Naive thymus-derived CD8-positive, alpha-beta T cell (primary cell): ENCODE measurements around the gene C9orf78. TPM values are rescaled to one million over a fixed set of nuclear protein-coding genes. Genes with fewer than 3 reads are reported as not detected.

ENCODE experiments used
- ATAC-seq, 2 donors: fragments of 150-1000 bp; cut with Tn5 transposase in 1 of 2; sonication (Bioruptor Pico), chemical (Tn5 transposase) in 1 of 2; 1 replicate in 1 of 2; 2 replicates in 1 of 2; pipeline ENCODE4 v1.10.0; 2021; ENCODE audit warnings: mild to moderate bottlenecking in 2 of 2, moderate library complexity in 2 of 2
- POLR2A ChIA-PET: fragments of 350-600 bp; sonication (Branson Sonifier 250); formaldehyde crosslinking; loops from one replicate; lab custom pipeline; 2021; ENCODE audit warnings: antibody characterized with exemption; lab: Charles Lee
- DNase-seq, 10 donors: peaks; one replicate each; pipeline versions ENCODE4 v3.0.0 to v3.0.0-alpha.2; 2020 to 2022
- H3K27ac Mint-ChIP-seq, 10 donors: one replicate each; pipeline ENCODE4 v1.8.0; 2020 to 2022; ENCODE audit warnings: mild to moderate bottlenecking in 10 of 10, mixed read lengths in 10 of 10, moderate library complexity in 4 of 10, inconsistent platforms in 1 of 10
- H3K27me3 Mint-ChIP-seq, 5 donors: one replicate each; pipeline ENCODE4 v1.8.0; 2021 to 2022; ENCODE audit warnings: mixed read lengths in 5 of 5
- H3K36me3 Mint-ChIP-seq, 3 donors: one replicate each; pipeline ENCODE4 v1.8.0; 2020 to 2022; ENCODE audit warnings: mixed read lengths in 3 of 3, mild to moderate bottlenecking in 2 of 3, inconsistent platforms in 1 of 3
- H3K4me1 Mint-ChIP-seq, 4 donors: one replicate each; pipeline ENCODE4 v1.8.0; 2021 to 2022; ENCODE audit warnings: mixed read lengths in 4 of 4
- H3K4me3 Mint-ChIP-seq, 10 donors: one replicate each; pipeline ENCODE4 v1.8.0; 2020 to 2022; ENCODE audit warnings: mild to moderate bottlenecking in 10 of 10, mixed read lengths in 10 of 10, moderate library complexity in 6 of 10, inconsistent platforms in 1 of 10
- H3K9me3 Mint-ChIP-seq, 9 donors: one replicate each; pipeline ENCODE4 v1.8.0; 2020 to 2022; ENCODE audit warnings: mixed read lengths in 9 of 9, mild to moderate bottlenecking in 3 of 9, inconsistent platforms in 1 of 9, moderate library complexity in 1 of 9
- microRNA-seq: library from miRNA; unstranded; fragments of <30 nt; microRNA quantifications from one replicate; pipeline ENCODE4 v1.2.0, GENCODE V29; 2022; ENCODE audit warnings: borderline microRNAs expressed
- polyA plus RNA-seq, 3 donors: library from polyadenylated mRNA; unstranded; fragments of 300-500 nt; fragmentation: Illumina TruSeq; gene quantifications; one replicate each; pipeline ENCODE4 v1.2.3, GENCODE V29; 2021
- total RNA-seq, 8 experiments: library from RNA in 2 of 8; stranded (reverse) in 2 of 8; gene quantifications; one replicate each; pipeline ENCODE4 v1.2.3 and lab custom pipeline; 2021 to 2026

C9orf78 gene
- total and polyA plus RNA-seq, 5 experiments from 2014 or later = 98.7 to 242 (median 191) TPM

DNA sequence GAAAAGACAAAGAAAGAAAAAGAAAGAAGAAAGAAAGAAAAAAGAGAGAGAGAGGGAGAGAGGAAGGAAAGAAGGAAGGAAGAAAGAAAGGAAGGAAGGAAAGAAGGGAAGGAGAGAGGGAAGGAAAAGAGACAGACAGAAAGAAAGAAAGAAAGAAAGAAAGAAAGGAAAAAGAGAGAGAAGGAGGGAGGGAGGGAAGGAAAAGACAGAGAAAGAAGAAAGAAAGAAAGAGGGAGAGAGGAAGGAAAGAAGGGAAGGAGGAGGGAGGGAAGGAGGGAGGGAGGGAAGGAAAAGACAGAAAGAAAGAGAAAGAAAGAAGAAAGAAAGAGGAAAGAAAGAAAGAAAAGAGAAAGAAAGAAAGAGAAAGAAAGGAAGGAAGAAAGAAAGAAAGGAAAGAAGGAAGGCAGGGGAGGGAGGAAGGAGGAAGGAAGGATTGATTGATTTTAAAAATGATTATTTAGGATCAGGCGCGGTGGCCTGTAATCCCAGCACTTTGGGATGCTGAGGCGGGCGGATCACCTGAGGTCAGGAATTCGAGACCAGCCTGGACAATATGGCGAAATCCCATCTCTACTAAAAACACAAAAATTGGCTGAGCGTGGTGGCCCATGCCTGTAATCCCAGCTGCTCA, 55.4 kb downstream of the C9orf78 start:
- Mint-ChIP-seq H3K4me1 (peaks cover 9 to 23% (median 18%) of the 10 kb centered on the region in 4 donors), H3K4me3 (no peak overlapping the region), H3K9me3 (no peaks in the 10 kb centered on the region), H3K27me3 (peaks cover 0 to 26% (median 11%) of the 10 kb centered on the region in 5 donors), H3K36me3 (no peaks in the 10 kb centered on the region), H3K27ac (peak overlapping the region in 1 of 10 donors; percentile 80)
- no peak for DNase-seq
- no peak for ATAC-seq
- POLR2A ChIA-PET = no interaction called here

DNA sequence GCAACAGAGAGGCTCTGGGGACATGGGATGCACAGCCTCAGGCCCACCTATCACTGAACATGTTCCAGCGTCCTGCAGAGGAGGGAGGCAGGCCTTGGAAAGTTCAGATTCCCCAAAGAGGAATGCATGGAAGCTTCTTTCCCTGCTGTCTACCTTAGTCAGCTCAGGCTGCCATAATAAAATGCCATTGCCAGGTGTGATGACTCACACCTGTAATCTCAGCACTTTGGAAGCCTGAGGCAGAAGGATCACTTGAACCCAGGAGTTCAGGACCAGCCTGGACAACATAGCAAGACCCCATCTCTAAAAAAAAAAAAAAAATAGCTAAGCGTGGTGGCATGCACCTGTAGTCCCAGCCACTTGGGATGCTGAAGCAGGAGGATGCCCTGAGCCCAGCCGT, 56.6 kb downstream of the C9orf78 start:
- Mint-ChIP-seq H3K36me3 (no peaks in the 10 kb centered on the region), H3K4me3 (no peak overlapping the region), H3K4me1 (peaks cover 6 to 27% (median 13%) of the 10 kb centered on the region in 4 donors), H3K27me3 (peaks cover 0 to 26% (median 11%) of the 10 kb centered on the region in 5 donors), H3K9me3 (no peaks in the 10 kb centered on the region), H3K27ac (no peak overlapping the region)
- POLR2A ChIA-PET = interaction anchor here (0.6 kb wide), 1 partner anchor 14 kb away, joined by 3 read pairs; no protein-coding TSS in a partner anchor
- no peak for ATAC-seq
- DNase-seq = no peak

DNA sequence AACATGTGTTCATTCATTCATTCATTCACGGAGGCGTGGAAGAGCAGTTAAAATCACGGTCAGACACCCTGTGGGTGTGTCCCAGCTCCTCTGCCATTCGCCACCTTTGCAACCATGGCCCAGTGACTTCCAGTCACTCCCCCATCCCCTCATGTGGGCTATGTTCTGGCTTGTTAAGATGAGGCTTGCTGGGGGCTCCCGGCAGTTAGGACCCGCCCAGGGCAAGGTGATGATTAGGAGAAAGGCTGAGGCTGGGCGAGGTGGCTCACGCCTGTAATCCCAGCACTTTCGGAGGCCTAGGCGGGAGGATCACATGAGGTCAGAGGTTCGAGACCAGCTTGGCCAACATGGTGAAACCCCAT, 57.3 kb downstream of the C9orf78 start:
- peaks cover 0 to 26% (median 11%) of the 10 kb centered on the region in 5 donors for H3K27me3 Mint-ChIP-seq
- H3K4me3 Mint-ChIP-seq = peak overlapping the region in 3 of 10 donors; percentile 46 to 62 (median 47)
- no peaks in the 10 kb centered on the region for H3K9me3 Mint-ChIP-seq
- peak overlapping the region in 3 of 10 donors; percentile 48 to 82 (median 51) for H3K27ac Mint-ChIP-seq
- peaks cover 6 to 30% (median 13%) of the 10 kb centered on the region in 4 donors for H3K4me1 Mint-ChIP-seq
- no peaks in the 10 kb centered on the region for H3K36me3 Mint-ChIP-seq
- ATAC-seq (peak in 1 of 2 donors; percentile 37), DNase-seq (peak in 2 of 10 donors; percentile 18)
- POLR2A ChIA-PET = no interaction called here

Small RNAs within 50 kb of the gene (microRNA-seq; reads per million reads assigned to microRNA genes)
- gene MIR6855 = not detected

Other genes with a start within 250 kb of the C9orf78 start
- gene C9orf50, start 214.2 kb downstream of the C9orf78 start, total RNA-seq = not detected
- not detected for gene C9orf50, start 214.2 kb downstream of the C9orf78 start, polyA plus RNA-seq
- gene NTMT1, start 209.1 kb downstream of the C9orf78 start, total RNA-seq = 10 to 100 TPM; 34.5 to 35.1 TPM
- 10 to 100 TPM; 40.8 to 57.8 (median 45.2) TPM for gene NTMT1, start 209.1 kb downstream of the C9orf78 start, polyA plus RNA-seq
- gene ASB6, start 193.1 kb downstream of the C9orf78 start, total RNA-seq = 10 to 100 TPM; 33.7 to 35.7 TPM
- 10 to 100 TPM; 14.8 to 29.1 (median 19.8) TPM for gene ASB6, start 193.1 kb downstream of the C9orf78 start, polyA plus RNA-seq
- gene PRRX2, start 169.6 kb downstream of the C9orf78 start, total RNA-seq = not detected
- not detected for gene PRRX2, start 169.6 kb downstream of the C9orf78 start, polyA plus RNA-seq
- not detected for gene PTGES, start 82.2 kb downstream of the C9orf78 start, total RNA-seq
- under 1 TPM in 1 of 3 donors, not detected in 2; 0.16 TPM for gene PTGES, start 82.2 kb downstream of the C9orf78 start, polyA plus RNA-seq
- gene TOR1B, start 32.1 kb downstream of the C9orf78 start, total RNA-seq = 10 to 100 TPM; 27.1 to 27.8 TPM
- 10 to 100 TPM; 12.3 to 20.2 (median 13.3) TPM for gene TOR1B, start 32.1 kb downstream of the C9orf78 start, polyA plus RNA-seq
- 10 to 100 TPM; 33.4 to 34.3 TPM for gene TOR1A, start 11.1 kb downstream of the C9orf78 start, total RNA-seq
- gene TOR1A, start 11.1 kb downstream of the C9orf78 start, polyA plus RNA-seq = 10 to 100 TPM; 42.6 to 55.0 (median 47.1) TPM
- 100 to 1,000 TPM; 117 to 124 TPM for gene USP20, start 183 bp upstream of the C9orf78 start, total RNA-seq
- 10 to 100 TPM; 37.1 to 76.4 (median 49.4) TPM for gene USP20, start 183 bp upstream of the C9orf78 start, polyA plus RNA-seq
- gene FNBP1, start 207.9 kb upstream of the C9orf78 start, total RNA-seq = 100 to 1,000 TPM; 156 to 164 TPM
- 100 to 1,000 TPM; 130 to 143 (median 136) TPM for gene FNBP1, start 207.9 kb upstream of the C9orf78 start, polyA plus RNA-seq
- 10 to 100 TPM; 21.9 to 25.3 TPM for gene GPR107, start 218.6 kb upstream of the C9orf78 start, total RNA-seq
- 1 to 10 TPM; 1.4 to 3.2 (median 2.2) TPM for gene GPR107, start 218.6 kb upstream of the C9orf78 start, polyA plus RNA-seq